Erythroblast (primary cell): Measurements from ENCODE around the gene TGM4.

ENCODE experiments used
- DNase-seq, 2 experiments: peaks; one replicate each; lab custom pipeline; 2025; lab: John Stamatoyannopoulos, UW
- GATA1 ChIP-seq: IDR thresholded peaks from 2 replicates; pipeline ENCODE4 v1.6.1; 2011; ENCODE audit warnings: low read depth, mild to moderate bottlenecking, control low read depth, low read length, moderate library complexity
- POLR2A ChIP-seq: IDR thresholded peaks from 2 replicates; pipeline ENCODE4 v1.6.1; 2011; ENCODE audit warnings: mild to moderate bottlenecking, low read length

TGM4 gene

GRCh38 chr3:44962621-44963393 is 88.4 kb downstream of the TGM4 start:
- DNase-seq = no peak

GRCh38 chr3:44963571-44964325 is 89.3 kb downstream of the TGM4 start:
- TF ChIP-seq GATA1 = no peak
- TF ChIP-seq POLR2A = no peak
- DNase-seq = no peak

More at GRCh38 chr3:44962621-44963393, 88.4 kb downstream of the TGM4 start:
- TF ChIP-seq GATA1 (no peak), POLR2A (no peak)
